BE2C (cell line): ENCODE results near the gene ZDHHC8.

Experiments used
- DNase-seq: peaks from one replicate; pipeline ENCODE4 v3.0.0-alpha.2; 2020
- H3K27me3 ChIP-seq: fragments of 250-450 bp; sonication (Bioruptor Pico); 2 replicates; pipeline ENCODE4 v1.5.1; 2020; ENCODE audit warnings: mild to moderate bottlenecking
- H3K36me3 ChIP-seq: fragments of 250-450 bp; sonication (Bioruptor Pico); 2 replicates; pipeline ENCODE4 v1.5.1; 2020; ENCODE audit warnings: mild to moderate bottlenecking
- H3K4me1 ChIP-seq: fragments of 250-450 bp; sonication (Bioruptor Pico); 2 replicates; pipeline ENCODE4 v1.5.1; 2020
- H3K4me3 ChIP-seq: 2 replicates; pipeline ENCODE4 v1.5.1; 2011; ENCODE audit warnings: low read depth, low read length
- H3K9me3 ChIP-seq: fragments of 250-450 bp; sonication (Bioruptor Pico); 2 replicates; pipeline ENCODE4 v1.5.1; 2020
- TF ChIP-seq, protein P1 (sequence below): IDR thresholded peaks from 2 replicates; pipeline ENCODE4 v1.5.1; 2012; ENCODE audit warnings: mild to moderate bottlenecking, low read depth, low read length

The ZDHHC8 gene

DNA sequence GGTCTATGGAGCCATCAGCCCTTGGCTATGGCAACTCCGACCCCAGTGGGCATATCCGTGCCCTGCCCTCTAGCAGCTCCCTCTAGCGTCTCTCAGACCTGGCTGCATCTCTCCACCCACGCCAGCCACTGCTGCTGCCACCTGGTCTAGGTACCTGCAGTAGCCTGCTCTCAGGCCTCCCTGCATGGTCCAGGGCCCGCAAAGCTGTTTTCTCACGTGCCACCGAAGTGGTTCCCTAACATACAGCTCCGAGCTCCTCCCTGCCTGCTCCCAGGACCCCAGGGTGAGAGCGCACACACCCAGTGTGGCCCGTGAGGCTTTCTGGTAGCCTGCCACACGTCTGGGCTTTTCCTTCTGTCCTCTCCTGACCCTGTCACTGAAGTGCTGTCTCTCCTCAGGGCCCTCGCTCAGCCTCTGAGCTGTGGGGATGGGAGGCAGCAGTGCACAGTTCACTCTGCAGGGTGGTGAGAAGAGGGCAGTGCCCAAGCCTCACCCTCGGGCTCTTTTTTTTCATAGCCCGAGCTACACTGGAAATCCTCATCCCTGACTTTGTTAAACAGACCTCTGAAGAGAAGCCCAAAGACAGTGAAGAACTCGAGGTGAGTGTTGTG, 37.3 kb upstream of the ZDHHC8 start:
- TF ChIP-seq, protein P1, sequence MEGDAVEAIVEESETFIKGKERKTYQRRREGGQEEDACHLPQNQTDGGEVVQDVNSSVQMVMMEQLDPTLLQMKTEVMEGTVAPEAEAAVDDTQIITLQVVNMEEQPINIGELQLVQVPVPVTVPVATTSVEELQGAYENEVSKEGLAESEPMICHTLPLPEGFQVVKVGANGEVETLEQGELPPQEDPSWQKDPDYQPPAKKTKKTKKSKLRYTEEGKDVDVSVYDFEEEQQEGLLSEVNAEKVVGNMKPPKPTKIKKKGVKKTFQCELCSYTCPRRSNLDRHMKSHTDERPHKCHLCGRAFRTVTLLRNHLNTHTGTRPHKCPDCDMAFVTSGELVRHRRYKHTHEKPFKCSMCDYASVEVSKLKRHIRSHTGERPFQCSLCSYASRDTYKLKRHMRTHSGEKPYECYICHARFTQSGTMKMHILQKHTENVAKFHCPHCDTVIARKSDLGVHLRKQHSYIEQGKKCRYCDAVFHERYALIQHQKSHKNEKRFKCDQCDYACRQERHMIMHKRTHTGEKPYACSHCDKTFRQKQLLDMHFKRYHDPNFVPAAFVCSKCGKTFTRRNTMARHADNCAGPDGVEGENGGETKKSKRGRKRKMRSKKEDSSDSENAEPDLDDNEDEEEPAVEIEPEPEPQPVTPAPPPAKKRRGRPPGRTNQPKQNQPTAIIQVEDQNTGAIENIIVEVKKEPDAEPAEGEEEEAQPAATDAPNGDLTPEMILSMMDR, result no peak
- Histone ChIP-seq H3K36me3 (peaks cover 100% of the 10 kb centered on the region), H3K4me3 (no peak overlapping the region), H3K9me3 (no peaks in the 10 kb centered on the region), H3K27me3 (no peaks in the 10 kb centered on the region), H3K4me1 (no peaks in the 10 kb centered on the region)
- no peak for DNase-seq

DNA sequence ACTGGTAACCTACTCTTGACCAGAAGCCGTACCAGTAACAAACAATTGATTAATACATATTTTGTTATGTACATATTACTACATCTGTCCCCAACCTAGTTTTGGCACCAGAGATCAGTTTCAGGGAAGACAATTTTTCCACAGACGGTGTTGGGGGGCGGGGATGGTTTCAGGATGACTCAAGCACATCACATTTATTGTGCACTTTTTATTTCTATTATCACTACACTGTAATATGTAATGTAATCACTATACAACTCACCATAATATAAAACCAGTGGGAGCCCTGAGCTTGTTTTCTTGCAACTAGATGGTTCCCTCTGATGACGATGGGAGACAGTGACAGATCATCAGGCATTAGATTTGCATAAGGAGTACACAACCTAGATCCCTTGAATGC, 36.1 kb upstream of the ZDHHC8 start:
- no peaks in the 10 kb centered on the region for H3K4me1 ChIP-seq
- DNase-seq, result no peak
- TF ChIP-seq, protein P1, result no peak
- H3K27me3 ChIP-seq, result no peaks in the 10 kb centered on the region
- H3K36me3 ChIP-seq, result peaks cover 100% of the 10 kb centered on the region
- H3K4me3 ChIP-seq, result no peak overlapping the region
- H3K9me3 ChIP-seq, result no peaks in the 10 kb centered on the region

DNA sequence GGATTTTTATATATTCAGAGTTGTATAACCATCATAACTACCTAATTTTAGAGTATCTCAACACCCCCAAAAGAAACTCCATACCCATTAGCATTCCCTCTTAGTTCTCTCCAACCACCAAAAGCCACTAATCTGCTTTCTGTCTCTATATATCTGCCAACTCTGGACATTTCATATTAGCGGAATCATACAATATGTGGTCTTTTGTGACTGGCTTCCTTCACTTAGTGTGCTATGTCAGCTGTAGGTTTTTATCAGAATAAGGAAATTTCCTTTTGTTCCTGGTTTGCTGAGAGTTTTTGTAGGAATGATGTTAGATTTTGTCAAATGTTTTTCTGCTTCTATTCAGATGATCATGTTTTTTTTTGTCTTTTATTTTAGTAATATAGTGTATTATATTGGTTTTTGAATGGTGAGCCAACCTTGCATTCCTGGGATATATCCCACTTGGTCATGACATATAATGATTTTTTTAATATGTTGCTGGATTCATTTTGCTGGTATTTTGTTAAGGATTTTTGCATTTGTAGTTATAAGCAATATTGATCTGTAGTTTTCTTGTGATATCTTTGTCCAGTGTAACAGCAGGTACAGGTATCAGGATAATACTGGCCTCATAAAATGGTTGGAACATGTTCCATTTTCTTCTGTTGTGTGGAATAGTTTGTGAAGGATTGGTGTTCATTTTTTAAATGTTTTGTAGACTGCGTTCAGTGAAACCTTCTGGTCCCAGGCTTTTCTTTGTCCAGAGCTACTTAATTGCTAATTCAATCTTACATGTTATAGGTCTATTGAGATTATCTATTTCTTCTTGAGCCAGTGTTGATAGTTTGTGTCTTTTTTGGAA, 34.8 kb upstream of the ZDHHC8 start:
- Histone ChIP-seq H3K36me3 (peaks cover 100% of the 10 kb centered on the region), H3K9me3 (no peaks in the 10 kb centered on the region), H3K27me3 (no peaks in the 10 kb centered on the region), H3K4me3 (no peak overlapping the region), H3K4me1 (no peaks in the 10 kb centered on the region)
- TF ChIP-seq, protein P1, result no peak
- DNase-seq, result no peak

DNA sequence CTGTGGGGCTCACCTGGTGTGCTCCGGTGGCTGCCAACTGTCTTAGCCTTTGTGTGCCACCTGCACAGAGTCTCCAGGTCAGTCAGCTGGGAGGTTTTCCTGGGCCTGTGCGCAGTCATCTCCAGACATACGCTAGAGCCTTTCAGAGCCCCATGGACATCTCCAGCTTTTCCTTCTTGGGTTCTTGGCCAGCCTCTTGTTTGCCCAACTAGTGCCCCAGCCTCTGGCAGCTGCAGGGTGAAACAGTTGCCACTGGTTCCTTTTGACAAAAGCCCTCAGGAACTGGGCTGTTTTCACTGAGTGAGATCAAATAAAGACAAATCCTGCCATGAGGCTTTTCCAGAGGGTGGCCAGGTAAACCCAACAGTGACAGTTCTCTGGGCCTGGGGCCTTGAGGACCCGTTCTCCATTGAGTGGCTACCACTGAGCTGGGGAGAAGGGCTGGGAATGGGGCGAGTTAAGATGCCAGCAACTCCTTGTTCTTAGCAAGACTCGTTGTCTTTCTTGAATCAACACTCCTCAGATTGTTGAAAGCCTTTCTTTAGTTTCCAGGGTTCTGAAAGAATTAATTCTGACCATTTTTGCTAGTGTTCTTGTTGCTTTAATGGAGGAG, 32.4 kb upstream of the ZDHHC8 start:
- Histone ChIP-seq H3K36me3 (peaks cover 97% of the 10 kb centered on the region), H3K4me1 (no peaks in the 10 kb centered on the region), H3K4me3 (no peak overlapping the region), H3K27me3 (no peaks in the 10 kb centered on the region), H3K9me3 (no peaks in the 10 kb centered on the region)
- DNase-seq, result no peak
- TF ChIP-seq, protein P1, result no peak

DNA sequence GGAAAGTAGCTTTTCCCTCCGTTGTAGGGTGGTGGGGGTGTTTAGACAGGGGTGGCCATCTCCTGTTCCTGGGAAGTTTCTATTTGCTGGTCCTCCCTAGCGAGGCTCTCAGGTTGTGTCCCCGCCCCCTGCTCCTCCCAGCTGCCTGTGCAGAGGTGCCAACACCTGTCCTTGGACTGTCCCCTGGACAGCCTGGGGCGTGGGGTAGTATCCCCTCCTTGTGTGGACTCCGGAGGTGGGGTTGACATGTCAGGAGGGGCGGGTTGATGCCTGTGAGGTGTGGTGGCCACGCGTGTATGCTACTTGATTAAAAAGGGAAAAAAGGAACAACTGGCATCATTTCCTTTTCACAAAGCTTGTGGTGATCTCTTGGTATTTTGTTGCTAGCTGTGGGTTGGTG, 30.0 kb upstream of the ZDHHC8 start:
- Histone ChIP-seq H3K4me3 (no peak overlapping the region), H3K4me1 (no peaks in the 10 kb centered on the region), H3K27me3 (no peaks in the 10 kb centered on the region), H3K36me3 (peaks cover 97% of the 10 kb centered on the region), H3K9me3 (no peaks in the 10 kb centered on the region)
- TF ChIP-seq, protein P1, result no peak
- DNase-seq, result peak; percentile 7
